Spleen (tissue), 11 donors: ENCODE results near the gene PTPRE. TPM values are rescaled to one million over a fixed set of nuclear protein-coding genes. Genes with fewer than 3 reads are reported as not detected.

ENCODE experiments used
- DNase-seq: peaks from one replicate; pipeline ENCODE4 v3.0.0-alpha.2; 2020
- H3K27ac ChIP-seq, 8 donors: fragments of 200-600 bp; sonication (generic) in 7 of 8; 1 replicate in 4 of 8; 2 replicates in 4 of 8; pipeline versions ENCODE4 v1.5.0 to v1.8.0; 2016 to 2021; ENCODE audit warnings: inconsistent platforms in 4 of 8, mild to moderate bottlenecking in 4 of 8, moderate library complexity in 1 of 8
- H3K27me3 ChIP-seq, 7 donors: fragments of 200-600 bp; sonication (generic) in 6 of 7; replicated peaks in 1 of 7; 1 replicate in 4 of 7; 2 replicates in 3 of 7; pipeline versions ENCODE4 v1.5.0 to v1.8.0; 2016 to 2021; ENCODE audit warnings: inconsistent platforms in 3 of 7, mild to moderate bottlenecking in 1 of 7
- H3K36me3 ChIP-seq, 6 donors: fragments of 200-600 bp; sonication (generic) in 5 of 6; 1 replicate in 4 of 6; 2 replicates in 2 of 6; pipeline versions ENCODE4 v1.5.0 to v1.8.0; 2016 to 2021; ENCODE audit warnings: inconsistent platforms in 2 of 6
- H3K4me1 ChIP-seq, 6 donors: fragments of 200-600 bp; sonication (generic) in 5 of 6; 1 replicate in 3 of 6; 2 replicates in 3 of 6; pipeline versions ENCODE4 v1.5.0 to v1.8.0; 2016 to 2021; ENCODE audit warnings: inconsistent platforms in 3 of 6
- H3K4me3 ChIP-seq, 8 donors: fragments of 200-600 bp; sonication (generic) in 7 of 8; 1 replicate in 4 of 8; 2 replicates in 4 of 8; pipeline versions ENCODE4 v1.5.0 to v1.8.0; 2016 to 2021; ENCODE audit warnings: inconsistent platforms in 4 of 8, mild to moderate bottlenecking in 4 of 8, moderate library complexity in 2 of 8
- H3K9me3 ChIP-seq, 8 donors: fragments of 200-600 bp; sonication (generic) in 7 of 8; 1 replicate in 4 of 8; 2 replicates in 4 of 8; pipeline versions ENCODE4 v1.5.0 to v1.8.0; 2016 to 2021; ENCODE audit warnings: inconsistent platforms in 4 of 8
- POLR2A ChIP-seq, 3 donors: fragments of 450-650 bp; IDR thresholded peaks; one replicate each; pipeline ENCODE4 v1.5.1; 2017; ENCODE audit warnings: antibody characterized with exemption in 3 of 3, mild to moderate bottlenecking in 1 of 3
- POLR2AphosphoS5 ChIP-seq, 3 donors: sonication (generic); formaldehyde crosslinking; IDR thresholded peaks; one replicate each; pipeline ENCODE4 v1.5.1; 2017; ENCODE audit warnings: antibody characterized with exemption in 3 of 3
- WGBS, 5 donors: extraction: QIAGEN DNeasy Blood & Tissue Kit in 3 of 5; methylation state at CpG; one replicate each; pipeline versions ENCODE4 v1.1.5 to v1.1.7; 2013 to 2018; 5-methylcytosine and 5-hydroxymethylcytosine counted together
- intact Hi-C: fragments of 100-400 bp; cut with DNase I; formaldehyde crosslinking; loops from one replicate; pipeline ENCODE4 v1.15.0; 2023; ENCODE audit warnings: low total_unique reads
- polyA plus RNA-seq, 3 donors: library from polyadenylated mRNA; stranded (reverse); fragments of 200-250 nt; gene quantifications; one replicate each; pipeline ENCODE4 v1.2.1, GENCODE V29; 2013
- total RNA-seq, 7 donors: library from RNA; depleted of rRNA in 3 of 7; stranded (reverse); fragments of >200 nt in 3 of 7; fragmentation: NEBNext Ultra II Directional in 4 of 7; extraction: Animal tissue kit (Norgen Biotek cat#: 25700) in 4 of 7; gene quantifications; one replicate each; pipeline versions ENCODE4 v1.1.0 to v1.2.1, GENCODE V29; 2016 to 2021
- TF ChIP-seq, protein P1 (sequence below), 11 experiments: fragments of 200-600 bp in 7 of 11; fragments of 450-650 bp in 4 of 11; sonication (generic) in 4 of 11; IDR thresholded peaks in 8 of 11; conservative IDR thresholded peaks in 3 of 11; 1 replicate in 7 of 11; 2 replicates in 4 of 11; pipeline versions ENCODE4 v1.4.0 to v1.8.0; 2016 to 2021; ENCODE audit warnings: antibody characterized with exemption in 11 of 11, inconsistent platforms in 4 of 11, mild to moderate bottlenecking in 1 of 11
- donor health status: healthy with polysubstance abuse.
- donor health status: DM: no; HTN: no; CAD: no; lungs with moderate emphysema.
- donor health status: DM: no; HTN: no; CAD: no.
- donor health status: Bipolar disorder and iron deficiency.
- donor health status: healthy.
- donor health status: DM: no; HTN: no; CAD: no.
- donor health status: DM: yes; HTN: yes; CAD: no.

PTPRE gene
- total and polyA plus RNA-seq, 10 donors: 6.2 to 133 (median 70.2) TPM

DNA sequence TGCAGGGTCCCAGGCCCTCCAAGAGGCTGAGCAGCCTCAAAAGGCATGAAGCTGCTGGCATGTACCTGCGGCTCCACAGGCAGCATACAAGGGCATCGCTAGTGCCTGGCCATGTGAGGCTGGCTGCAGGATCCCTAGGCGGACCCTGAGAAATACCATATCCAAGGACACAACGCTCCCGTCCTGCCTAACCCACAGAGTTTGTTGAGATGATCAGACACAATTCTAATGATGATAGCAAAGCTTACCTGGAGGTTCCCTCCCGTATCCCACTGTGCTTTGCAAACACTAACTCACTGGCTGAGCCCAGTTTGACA is 31.5 kb upstream of the PTPRE start:
- H3K36me3 ChIP-seq: no peaks in the 10 kb centered on the region
- H3K4me3 ChIP-seq: no peak overlapping the region
- peaks cover 0 to 49% (median 13%) of the 10 kb centered on the region in 6 donors for H3K4me1 ChIP-seq
- no peak overlapping the region for H3K27ac ChIP-seq
- H3K27me3 ChIP-seq: peaks cover 0 to 15% (median 0%) of the 10 kb centered on the region in 7 donors
- intact Hi-C loops: no loop called here
- TF ChIP-seq POLR2A (IDR thresholded peaks at IDR 0.05): no peak
- TF ChIP-seq POLR2AphosphoS5 (IDR thresholded peaks at IDR 0.05): no peak
- TF ChIP-seq, protein P1, sequence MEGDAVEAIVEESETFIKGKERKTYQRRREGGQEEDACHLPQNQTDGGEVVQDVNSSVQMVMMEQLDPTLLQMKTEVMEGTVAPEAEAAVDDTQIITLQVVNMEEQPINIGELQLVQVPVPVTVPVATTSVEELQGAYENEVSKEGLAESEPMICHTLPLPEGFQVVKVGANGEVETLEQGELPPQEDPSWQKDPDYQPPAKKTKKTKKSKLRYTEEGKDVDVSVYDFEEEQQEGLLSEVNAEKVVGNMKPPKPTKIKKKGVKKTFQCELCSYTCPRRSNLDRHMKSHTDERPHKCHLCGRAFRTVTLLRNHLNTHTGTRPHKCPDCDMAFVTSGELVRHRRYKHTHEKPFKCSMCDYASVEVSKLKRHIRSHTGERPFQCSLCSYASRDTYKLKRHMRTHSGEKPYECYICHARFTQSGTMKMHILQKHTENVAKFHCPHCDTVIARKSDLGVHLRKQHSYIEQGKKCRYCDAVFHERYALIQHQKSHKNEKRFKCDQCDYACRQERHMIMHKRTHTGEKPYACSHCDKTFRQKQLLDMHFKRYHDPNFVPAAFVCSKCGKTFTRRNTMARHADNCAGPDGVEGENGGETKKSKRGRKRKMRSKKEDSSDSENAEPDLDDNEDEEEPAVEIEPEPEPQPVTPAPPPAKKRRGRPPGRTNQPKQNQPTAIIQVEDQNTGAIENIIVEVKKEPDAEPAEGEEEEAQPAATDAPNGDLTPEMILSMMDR (IDR thresholded peaks at IDR 0.05 in 8 of 11, conservative IDR thresholded peaks at IDR 0.05 in 3 of 11): no peak
- DNase-seq: no peak
- no peaks in the 10 kb centered on the region for H3K9me3 ChIP-seq
- 84 to 97% (median 93%) methylated on average over 5 to 6 of the region's 6 CpGs for WGBS, 5 donors

DNA sequence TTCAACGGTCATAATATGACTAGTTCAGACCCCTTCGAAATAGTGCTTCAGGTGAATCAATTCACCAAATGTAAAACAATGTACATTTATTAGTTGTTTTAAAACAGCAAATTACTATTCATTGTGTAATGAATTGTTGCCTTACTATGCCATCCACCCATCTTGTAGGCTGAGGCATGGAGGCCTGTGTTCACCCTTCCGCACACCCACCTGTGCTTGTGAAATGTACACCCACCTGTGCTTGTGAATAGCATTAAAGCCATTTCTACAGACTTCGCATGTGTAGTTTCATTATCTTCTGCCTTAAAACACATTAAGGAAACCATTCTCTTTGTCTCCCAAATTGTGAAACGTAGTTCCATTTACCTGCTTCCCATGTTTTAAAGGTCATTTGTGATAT is 31.0 kb upstream of the PTPRE start:
- DNase-seq: no peak
- WGBS, 5 donors: 81 to 93% (median 86%) methylated on average over 5 of the region's 5 CpGs
- Histone ChIP-seq H3K36me3 (no peaks in the 10 kb centered on the region), H3K4me3 (no peak overlapping the region), H3K4me1 (peaks cover 3 to 53% (median 18%) of the 10 kb centered on the region in 6 donors), H3K27me3 (peaks cover 0 to 12% (median 0%) of the 10 kb centered on the region in 7 donors), H3K9me3 (no peaks in the 10 kb centered on the region), H3K27ac (no peak overlapping the region)
- TF ChIP-seq, protein P1 (IDR thresholded peaks at IDR 0.05 in 8 of 11, conservative IDR thresholded peaks at IDR 0.05 in 3 of 11): no peak
- TF ChIP-seq POLR2A (IDR thresholded peaks at IDR 0.05) (no peak), POLR2AphosphoS5 (IDR thresholded peaks at IDR 0.05) (no peak)
- intact Hi-C loops: no loop called here

DNA sequence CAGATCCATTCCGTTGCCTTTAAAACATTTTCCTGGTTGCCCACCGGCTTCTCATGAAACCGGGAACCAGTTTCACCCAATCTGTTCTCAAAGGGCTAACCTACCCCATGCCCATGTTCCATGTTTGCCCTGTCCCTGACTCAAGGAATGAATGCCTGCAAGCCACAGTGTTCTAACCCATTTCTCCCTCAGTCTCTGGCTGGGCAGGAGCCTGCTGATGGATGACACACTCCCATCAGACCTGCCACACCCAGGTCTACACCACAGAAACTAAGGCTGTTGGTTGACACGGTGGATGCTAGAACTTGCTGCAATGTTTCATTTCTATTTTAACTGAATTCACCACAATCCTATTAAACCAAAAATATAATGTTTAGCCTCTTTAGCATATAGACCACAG is 29.8 kb upstream of the PTPRE start:
- no peaks in the 10 kb centered on the region for H3K9me3 ChIP-seq
- no peak overlapping the region for H3K27ac ChIP-seq
- intact Hi-C loops: no loop called here
- no peak overlapping the region for H3K4me3 ChIP-seq
- WGBS, 5 donors: 82 to 93% (median 90%) methylated on average over 4 of the region's 4 CpGs
- no peak for DNase-seq
- peaks cover 0 to 4% (median 0%) of the 10 kb centered on the region in 7 donors for H3K27me3 ChIP-seq
- H3K36me3 ChIP-seq: no peaks in the 10 kb centered on the region
- peaks cover 4 to 56% (median 25%) of the 10 kb centered on the region in 6 donors for H3K4me1 ChIP-seq
- no peak for TF ChIP-seq POLR2AphosphoS5 (IDR thresholded peaks at IDR 0.05)
- TF ChIP-seq, protein P1 (IDR thresholded peaks at IDR 0.05 in 8 of 11, conservative IDR thresholded peaks at IDR 0.05 in 3 of 11): no peak
- no peak for TF ChIP-seq POLR2A (IDR thresholded peaks at IDR 0.05)

DNA sequence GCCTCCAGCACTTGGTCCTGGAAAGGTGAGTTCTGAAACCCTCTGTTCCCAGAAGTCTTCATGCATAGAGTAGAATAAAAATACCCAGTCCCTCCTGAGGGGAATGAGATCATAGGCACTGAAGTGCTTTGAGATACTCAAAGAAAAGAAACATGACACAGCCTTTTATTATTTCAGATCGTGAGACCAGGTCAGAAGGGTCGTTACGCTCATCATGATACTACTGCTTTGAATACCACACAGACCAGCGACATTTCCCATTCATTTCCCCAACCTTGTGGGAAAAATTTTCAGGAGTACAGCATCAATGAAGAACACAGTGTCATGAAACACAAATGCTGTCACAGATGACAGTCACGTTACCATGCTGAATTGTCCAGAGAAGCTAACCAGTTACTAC is 29.2 kb upstream of the PTPRE start:
- H3K4me1 ChIP-seq: peaks cover 4 to 56% (median 28%) of the 10 kb centered on the region in 6 donors
- intact Hi-C loops: no loop called here
- H3K4me3 ChIP-seq: no peak overlapping the region
- H3K27ac ChIP-seq: no peak overlapping the region
- no peak for DNase-seq
- H3K27me3 ChIP-seq: no peaks in the 10 kb centered on the region
- no peaks in the 10 kb centered on the region for H3K9me3 ChIP-seq
- no peaks in the 10 kb centered on the region for H3K36me3 ChIP-seq
- WGBS, 5 donors: 69 to 82% (median 79%) methylated on average over 5 of the region's 5 CpGs
- TF ChIP-seq POLR2AphosphoS5 (IDR thresholded peaks at IDR 0.05): no peak
- TF ChIP-seq, protein P1 (IDR thresholded peaks at IDR 0.05 in 8 of 11, conservative IDR thresholded peaks at IDR 0.05 in 3 of 11): no peak
